ENCODE results near the gene ZCCHC24.

DNA sequence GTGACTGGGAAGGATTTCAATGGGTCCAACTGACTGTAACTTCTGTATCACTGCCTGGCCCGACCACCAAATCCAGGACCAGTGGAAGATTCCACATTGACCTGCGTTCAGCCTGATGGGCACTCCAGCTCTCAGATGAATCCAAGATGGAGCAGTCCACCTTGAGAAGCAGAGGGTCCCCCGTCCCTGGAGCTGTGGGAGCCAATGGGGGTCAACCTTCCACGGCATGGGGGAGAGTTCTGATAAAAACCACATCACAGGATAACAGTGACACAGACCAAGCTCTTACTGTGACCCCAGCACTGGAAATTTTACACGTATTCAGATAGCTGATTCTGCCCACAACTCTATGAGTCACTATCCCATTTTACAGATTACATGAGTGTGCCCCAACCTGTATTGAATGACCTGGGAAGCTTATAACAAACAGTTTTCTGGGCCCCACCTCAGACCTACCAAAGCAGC is 11.2 kb downstream of the ZCCHC24 start:
- TF ChIP-seq, protein P1, sequence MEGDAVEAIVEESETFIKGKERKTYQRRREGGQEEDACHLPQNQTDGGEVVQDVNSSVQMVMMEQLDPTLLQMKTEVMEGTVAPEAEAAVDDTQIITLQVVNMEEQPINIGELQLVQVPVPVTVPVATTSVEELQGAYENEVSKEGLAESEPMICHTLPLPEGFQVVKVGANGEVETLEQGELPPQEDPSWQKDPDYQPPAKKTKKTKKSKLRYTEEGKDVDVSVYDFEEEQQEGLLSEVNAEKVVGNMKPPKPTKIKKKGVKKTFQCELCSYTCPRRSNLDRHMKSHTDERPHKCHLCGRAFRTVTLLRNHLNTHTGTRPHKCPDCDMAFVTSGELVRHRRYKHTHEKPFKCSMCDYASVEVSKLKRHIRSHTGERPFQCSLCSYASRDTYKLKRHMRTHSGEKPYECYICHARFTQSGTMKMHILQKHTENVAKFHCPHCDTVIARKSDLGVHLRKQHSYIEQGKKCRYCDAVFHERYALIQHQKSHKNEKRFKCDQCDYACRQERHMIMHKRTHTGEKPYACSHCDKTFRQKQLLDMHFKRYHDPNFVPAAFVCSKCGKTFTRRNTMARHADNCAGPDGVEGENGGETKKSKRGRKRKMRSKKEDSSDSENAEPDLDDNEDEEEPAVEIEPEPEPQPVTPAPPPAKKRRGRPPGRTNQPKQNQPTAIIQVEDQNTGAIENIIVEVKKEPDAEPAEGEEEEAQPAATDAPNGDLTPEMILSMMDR (conservative IDR thresholded peaks at IDR 0.05; ENCODE audit: low read length), result no peak
- no peak for TF ChIP-seq EZH2phosphoT487 (IDR thresholded peaks at IDR 0.05; ENCODE audit: borderline replicate concordance, low read depth, low read length)

All from OCI-LY7 (cell line).